GM12864 (cell line): ENCODE data around the gene MPRIP.

Experiments used
- DNase-seq: peaks from one replicate; pipeline ENCODE4 v3.0.0-alpha.2; 2011; ENCODE audit warnings: low read depth
- H3K4me3 ChIP-seq: 2 replicates; pipeline ENCODE4 v1.5.1; 2011; ENCODE audit warnings: mild to moderate bottlenecking, low read depth, low read length, control low read depth
- TF ChIP-seq, protein P1 (sequence below): IDR thresholded peaks from 2 replicates; pipeline ENCODE4 v1.5.1; 2011; ENCODE audit warnings: low read depth, mild to moderate bottlenecking, moderate library complexity, low read length, control low read depth, inconsistent platforms; ENCODE audit errors: missing control alignments

MPRIP gene

DNA sequence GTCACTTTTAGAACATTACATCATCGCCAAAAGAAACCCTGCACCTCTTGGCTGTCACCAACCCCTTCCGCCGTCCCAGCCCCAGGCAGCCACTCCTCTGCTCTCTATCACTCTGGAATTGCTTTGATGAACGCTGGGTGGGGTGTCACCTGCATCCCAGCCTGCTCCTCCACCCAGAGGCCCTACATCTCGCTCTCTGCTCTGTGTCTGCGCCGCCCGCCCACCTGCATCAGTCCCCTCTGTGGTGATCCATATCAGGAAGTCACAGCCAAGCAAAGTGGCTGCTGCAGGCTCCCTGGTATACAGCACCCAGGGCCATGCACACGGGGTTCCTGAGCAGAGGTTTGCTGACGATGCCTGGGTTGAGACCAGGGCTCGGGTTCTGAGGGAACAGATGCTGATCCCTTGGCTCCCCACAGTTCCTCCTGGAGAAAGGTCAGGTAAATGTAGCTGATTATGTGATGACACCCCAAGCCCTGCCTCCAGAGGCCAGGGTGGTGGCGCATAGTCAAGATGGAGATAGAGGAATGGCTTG, 30.8 kb downstream of the MPRIP start:
- DNase-seq: no peak
- H3K4me3 ChIP-seq: no peak overlapping the region
- TF ChIP-seq, protein P1, sequence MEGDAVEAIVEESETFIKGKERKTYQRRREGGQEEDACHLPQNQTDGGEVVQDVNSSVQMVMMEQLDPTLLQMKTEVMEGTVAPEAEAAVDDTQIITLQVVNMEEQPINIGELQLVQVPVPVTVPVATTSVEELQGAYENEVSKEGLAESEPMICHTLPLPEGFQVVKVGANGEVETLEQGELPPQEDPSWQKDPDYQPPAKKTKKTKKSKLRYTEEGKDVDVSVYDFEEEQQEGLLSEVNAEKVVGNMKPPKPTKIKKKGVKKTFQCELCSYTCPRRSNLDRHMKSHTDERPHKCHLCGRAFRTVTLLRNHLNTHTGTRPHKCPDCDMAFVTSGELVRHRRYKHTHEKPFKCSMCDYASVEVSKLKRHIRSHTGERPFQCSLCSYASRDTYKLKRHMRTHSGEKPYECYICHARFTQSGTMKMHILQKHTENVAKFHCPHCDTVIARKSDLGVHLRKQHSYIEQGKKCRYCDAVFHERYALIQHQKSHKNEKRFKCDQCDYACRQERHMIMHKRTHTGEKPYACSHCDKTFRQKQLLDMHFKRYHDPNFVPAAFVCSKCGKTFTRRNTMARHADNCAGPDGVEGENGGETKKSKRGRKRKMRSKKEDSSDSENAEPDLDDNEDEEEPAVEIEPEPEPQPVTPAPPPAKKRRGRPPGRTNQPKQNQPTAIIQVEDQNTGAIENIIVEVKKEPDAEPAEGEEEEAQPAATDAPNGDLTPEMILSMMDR: no peak

DNA sequence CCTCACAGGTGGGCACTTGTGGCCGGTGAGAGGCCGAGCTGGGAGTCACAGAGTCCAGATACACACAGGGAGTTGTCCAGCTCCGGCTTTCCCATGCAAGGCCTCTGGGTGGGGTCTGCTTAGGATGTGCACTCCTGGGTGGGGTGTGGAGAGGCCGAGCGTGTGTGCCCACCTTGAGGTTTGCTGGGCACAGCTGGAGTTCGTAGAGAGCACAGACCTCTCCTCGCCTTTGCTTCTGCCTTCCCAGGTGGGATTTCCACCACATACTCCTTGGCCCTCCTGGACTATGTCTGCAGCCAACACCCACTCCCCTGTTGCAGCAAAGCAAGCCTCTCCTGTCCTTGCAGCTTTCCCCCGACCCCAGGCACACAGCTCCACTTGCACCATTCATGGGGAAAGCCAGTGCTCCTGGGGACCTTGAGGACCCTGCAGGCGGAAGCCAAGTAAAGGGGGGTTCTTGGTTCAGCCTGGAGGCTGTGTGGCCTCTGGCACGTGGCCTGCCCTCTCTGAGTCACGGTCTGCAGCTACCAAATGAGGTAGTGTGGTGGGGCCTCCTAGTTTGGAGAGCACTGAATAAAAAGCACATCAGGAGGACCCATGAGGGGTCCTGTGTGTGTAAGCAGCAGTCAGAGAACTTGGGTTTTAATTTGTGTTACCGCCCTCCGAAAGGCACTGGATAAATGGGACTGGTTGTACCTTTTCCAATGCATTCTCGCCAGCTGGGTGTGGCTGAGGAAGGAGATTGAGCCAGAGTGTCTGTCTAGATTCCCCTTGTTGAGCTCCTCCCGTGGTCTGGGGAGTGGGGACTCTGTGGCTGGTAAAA, 31.5 kb downstream of the MPRIP start:
- TF ChIP-seq, protein P1: no peak
- no peak for DNase-seq
- H3K4me3 ChIP-seq: no peak overlapping the region

DNA sequence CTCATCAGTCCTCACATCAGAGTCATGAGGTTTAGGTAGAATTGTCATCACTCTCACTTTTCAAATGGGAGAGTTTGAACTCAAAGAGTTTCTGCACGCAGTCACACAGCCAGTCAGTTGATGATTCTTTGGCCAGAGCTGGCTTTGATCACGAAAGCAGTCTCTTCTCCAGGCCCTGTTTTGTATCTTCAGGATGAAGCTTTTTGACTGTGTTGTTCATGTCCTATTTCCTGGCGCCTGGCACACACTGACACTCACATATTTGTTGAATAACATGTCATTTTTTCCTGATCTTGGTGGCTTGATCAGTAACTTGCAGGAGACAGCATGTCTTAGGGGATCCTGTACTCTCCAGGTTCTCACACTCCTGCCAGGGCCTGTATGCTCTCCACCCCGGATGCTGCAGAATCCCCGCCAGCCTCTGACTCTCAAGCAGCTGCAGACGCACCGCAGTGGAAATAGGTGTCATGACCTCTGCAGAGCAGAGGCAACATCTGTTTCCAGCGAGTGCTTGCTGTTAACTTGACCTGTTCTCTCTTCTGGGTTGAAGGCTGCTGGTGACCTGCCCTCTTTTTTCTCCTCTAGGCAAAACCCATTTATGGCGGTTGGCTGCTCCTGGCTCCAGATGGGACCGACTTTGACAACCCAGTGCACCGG, 33.0 kb downstream of the MPRIP start:
- H3K4me3 ChIP-seq: no peak overlapping the region
- DNase-seq: no peak
- TF ChIP-seq, protein P1: no peak

DNA sequence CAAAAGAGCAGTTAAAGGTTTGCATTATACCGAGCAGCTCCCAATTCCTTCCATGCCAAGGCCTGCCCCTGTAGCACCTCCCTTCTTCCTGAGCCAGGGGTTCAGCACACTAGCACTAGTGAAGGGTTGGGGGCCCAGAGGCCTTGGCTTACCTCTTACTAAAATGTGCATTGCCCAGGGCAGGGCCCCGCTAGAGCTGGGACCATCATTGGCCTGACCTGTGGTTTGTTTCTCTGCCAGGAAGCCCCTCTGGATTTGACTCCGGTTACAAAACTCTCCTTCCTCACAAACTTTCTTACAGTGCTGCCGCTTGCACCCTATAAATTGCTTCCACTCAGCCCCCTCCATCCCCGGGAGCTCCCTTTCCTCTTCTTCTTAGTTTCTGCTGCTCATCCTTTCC, 33.8 kb downstream of the MPRIP start:
- TF ChIP-seq, protein P1: no peak
- H3K4me3 ChIP-seq: no peak overlapping the region
- no peak for DNase-seq

DNA sequence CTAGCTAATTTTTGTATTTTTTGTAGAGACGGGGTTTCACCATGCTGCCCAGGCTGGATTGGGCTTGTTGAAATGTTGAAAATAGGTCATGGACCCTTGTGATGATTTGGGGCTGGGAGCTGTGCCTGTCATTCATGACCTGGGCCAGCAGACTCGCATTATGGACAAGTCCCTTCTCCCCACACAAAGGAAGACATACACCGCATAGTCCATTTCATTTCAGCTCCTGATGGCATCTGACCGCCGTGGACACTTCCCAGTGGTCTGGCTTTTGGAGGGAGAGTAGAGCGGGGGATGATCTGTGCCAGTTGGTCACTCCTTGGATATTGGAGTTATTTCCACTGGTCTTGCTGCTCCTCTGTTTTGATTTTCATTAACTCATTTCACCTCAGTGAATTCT, 34.8 kb downstream of the MPRIP start:
- no peak for DNase-seq
- TF ChIP-seq, protein P1: no peak
- H3K4me3 ChIP-seq: no peak overlapping the region

DNA sequence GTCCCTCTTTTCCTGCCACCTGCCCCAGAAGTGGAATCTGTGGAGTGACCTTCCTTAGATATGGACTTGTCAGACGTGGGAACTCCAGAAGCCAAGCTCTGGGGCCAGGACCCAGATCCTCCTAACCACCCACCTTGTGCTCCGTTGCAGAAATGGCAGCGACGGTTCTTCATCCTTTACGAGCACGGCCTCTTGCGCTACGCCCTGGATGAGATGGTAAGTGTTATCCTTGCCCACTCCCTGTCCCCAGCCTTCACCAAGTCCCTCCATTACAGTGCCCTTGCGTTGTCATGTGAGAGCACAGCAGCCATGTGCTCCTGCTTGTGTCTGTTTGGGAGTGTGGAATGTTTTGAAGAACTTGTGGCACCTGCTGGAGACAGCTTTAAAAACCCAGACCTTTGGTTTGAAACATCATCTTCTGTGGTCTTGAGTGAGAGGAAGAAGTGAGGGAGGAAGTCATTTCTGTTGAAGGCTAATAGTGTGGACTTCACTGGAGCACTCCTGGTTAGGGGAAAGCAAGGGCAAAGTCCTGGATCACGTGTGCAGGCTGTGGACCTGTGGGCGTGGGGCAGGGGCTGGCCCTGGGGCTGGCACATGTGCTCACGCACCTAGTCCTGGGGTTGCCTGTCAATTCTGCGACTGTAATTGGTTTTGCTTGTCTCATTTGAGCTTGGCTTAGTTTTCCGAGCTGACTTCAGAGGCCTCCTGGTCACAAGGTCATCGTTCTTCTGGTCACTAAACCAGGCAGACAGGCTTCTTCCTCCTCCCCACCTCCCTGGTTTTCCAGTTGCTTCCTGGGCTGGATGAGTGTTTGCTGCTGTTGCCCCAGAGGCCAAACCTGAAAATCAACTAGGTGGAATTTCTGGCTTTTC, 35.8 kb downstream of the MPRIP start:
- no peak for DNase-seq
- no peak overlapping the region for H3K4me3 ChIP-seq
- TF ChIP-seq, protein P1: no peak
